HG02642 (cell line): Measurements from ENCODE around the gene EIF4B.

Source experiments
- ATAC-seq: cut with Tn5 transposase; IDR thresholded peaks from one replicate; pipeline ENCODE4 v1.9.1; 2021; ENCODE audit warnings: mild to moderate bottlenecking; ENCODE audit not compliant: unreplicated experiment, poor library complexity

The EIF4B gene

DNA sequence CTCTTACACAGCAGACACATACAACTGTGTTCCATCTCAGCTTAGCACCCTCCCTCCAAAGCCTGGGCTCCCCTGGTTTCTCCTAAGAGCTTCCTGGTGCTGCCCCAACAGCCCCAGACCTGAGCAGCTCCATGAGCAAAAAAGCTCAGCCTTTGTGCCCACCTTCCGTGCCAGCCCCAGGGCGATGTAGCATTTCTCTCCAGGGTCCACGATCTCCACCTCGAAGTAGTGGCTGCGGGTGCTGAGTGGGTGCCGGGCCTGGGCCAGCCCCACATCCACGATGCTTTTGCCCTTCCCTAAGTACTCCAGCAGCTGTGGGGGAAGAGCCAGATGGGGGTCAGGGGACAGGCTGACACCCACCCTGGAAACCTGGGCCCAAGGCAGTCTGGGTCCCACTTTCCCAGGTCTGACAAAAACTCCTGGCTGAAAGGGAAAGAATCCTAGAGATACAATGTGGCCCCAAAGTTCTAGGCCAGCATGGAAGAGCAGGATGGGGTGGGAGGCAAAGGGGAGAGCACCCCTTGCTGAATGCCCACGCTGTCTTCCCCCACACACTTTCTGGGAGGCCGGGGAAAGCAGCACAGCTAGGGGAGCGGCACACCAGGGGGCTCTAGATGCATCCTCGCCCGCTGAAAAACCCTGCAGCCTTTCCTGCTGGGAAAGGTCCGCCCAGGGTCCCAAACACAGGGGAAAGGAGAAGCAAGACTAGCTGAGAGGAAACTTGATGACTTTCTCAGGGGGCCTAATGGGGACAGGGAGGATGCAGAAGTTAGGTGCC, 61.9 kb downstream of the EIF4B start:
- ATAC-seq: no peak

DNA sequence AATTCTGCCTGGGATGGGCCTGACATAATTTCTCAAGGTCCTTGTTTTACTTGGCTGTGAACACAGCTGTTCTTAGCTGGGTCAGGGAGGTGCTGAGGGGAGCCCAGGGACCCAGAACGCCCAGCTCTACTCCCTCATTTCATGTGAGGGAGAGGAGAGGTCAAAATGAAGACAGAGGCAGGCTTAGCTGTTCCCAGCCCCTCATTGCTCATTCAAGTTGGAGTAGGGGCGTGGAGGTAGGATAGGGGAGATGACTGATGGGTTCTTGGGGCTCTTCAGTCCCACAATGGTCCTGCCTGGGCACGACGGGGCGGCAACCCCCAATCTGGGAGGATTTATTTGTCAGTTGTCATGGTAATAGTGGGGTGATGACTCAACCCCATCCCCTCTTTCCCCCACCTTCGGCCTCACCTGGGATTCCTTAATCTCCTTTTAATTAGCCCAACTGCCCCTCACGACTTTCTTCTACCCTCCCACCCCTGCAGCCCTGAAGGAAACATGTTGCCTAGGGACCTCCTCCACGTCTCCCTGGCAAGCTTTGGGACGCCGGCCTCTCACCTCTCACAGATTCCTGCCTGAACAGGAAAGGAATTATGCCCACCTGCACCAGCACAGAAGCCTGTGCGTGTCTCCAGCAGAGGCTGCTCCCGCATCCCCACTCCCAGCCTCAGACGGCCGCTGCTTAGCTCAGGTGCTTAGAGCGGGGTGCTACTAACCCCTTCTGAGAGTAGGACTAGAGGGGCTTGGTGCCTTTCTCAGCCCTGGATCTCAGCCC, 62.7 kb downstream of the EIF4B start:
- no peak for ATAC-seq

DNA sequence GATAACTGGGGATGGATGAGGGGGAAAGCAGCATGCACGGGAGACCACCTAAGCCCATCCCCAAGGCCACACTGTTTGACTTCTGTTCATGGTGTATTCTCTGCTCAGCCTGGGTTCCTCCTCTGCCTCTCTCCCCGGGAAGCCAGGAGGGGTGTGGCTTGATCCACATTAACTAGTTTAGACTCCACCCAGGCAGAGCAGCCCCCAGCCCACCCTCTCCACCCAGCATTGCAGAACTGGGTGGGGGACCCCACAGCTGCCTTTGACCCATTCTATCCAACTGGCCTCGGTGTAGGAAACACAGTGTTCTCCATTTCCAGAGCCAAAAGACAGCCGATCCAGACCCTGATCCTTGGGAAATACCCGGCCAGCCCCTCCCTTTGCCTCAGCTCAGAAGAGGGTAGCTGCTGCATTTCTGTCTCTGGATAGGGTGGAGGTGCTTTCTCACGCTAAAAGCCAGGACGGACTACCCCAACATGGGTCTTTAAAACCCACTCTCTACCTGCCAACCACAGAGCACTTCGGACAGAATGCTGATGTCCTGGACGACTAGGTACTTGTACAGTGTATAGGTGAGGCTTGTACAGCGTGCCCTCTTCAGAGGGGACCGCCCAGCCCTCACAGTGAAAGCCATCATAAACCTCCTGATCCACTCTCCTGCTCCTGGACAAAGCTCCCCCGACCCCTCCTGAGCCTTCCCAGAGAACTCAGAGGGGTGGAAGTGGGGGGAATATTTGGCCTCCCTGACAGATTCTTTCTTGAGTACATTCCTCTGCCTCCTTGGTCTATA, 63.6 kb downstream of the EIF4B start:
- no peak for ATAC-seq

DNA sequence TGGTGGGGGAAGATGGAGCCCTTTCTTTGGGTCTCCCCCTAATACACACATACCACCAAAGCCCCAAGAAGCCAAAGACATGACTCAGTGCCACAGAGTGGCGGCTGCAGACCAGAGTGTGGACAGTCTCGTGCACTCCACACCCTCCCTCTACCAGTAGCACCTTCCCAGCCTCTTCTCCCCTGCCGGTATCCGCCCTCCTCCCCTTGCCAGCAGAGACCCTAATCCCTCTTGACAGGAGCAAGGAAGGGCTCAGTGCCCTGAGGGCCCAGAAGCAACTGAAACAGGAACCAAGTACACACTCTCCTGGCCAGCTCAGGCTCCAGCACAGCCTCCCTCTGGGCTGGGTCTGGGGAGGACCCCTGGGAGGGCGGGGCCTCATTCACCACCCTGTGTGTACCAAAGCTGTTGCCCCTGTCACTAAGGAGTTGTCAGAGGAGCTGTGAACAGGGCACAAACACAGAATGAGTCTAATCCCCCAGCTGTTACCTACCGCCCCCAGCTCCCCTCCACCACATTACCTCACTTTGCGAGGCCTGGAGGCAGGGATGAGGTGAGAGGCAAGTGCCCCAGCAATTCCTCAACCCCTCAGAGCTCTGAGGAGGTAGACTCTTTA, 64.7 kb downstream of the EIF4B start:
- ATAC-seq: no peak

DNA sequence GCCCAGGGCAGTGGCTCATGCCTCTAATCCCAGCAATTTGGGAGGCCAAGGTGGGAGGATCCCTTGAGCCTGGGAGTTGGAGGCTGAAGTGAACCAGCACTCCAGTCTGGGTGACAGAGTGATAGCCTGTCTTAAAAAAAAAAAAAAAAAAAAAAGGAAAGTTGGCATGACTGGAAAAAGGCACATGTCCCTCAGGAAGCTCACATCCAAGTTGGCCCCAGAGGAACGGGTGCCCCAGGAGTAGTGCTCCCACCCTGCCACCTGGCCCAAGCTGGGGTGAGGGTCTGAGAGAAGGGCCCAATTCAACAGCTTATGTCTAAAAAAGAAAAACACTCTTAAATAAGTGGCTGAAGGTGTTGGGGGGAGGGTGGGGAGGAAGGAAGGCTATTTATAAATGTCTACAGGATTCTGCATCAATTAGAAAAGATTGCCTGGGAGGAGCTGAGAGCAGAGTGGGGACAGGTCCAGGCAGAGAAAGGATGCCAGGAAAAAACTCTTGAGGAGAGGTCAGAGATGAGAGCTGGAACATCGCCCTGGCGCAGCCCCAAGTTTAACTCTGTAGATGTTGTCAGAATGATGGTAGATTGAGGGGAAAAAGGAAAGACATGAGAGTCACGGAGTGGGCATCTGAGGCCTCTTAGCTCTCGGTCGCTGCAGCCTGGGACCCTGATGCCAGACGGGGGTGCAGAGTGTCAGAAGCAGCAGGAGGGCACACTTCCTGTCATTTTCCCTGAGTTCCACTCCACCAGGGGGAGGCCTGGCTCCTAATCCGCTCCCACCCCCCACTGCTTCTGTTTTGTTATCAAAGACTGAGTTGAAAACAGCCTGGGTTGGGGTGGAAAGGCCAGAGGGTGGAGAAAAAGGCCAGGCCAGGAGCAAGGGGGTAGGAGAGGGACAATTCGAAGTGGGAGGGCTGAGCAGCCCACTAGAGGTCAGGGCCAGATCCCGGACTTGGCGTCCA, 65.6 kb downstream of the EIF4B start:
- ATAC-seq: no peak

DNA sequence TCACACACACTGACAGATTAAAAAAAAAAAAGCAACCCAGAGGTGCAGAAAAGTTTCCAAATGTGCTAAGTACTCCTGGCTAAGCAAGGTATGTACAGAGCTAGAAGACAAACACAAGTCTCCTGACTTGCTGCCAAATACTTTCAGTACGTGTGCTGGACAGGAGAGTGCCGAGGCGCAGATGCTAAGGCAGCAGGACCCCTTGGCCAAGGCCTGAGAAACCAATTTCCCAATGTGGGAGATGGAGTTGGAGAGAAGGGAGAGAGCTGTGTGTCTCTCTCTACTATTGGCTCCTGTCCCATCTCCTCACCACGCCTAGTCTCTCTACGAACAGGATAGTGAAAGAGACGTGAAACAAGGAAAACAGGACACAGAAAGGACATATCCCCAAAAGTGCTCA, 67.6 kb downstream of the EIF4B start:
- ATAC-seq: no peak

DNA sequence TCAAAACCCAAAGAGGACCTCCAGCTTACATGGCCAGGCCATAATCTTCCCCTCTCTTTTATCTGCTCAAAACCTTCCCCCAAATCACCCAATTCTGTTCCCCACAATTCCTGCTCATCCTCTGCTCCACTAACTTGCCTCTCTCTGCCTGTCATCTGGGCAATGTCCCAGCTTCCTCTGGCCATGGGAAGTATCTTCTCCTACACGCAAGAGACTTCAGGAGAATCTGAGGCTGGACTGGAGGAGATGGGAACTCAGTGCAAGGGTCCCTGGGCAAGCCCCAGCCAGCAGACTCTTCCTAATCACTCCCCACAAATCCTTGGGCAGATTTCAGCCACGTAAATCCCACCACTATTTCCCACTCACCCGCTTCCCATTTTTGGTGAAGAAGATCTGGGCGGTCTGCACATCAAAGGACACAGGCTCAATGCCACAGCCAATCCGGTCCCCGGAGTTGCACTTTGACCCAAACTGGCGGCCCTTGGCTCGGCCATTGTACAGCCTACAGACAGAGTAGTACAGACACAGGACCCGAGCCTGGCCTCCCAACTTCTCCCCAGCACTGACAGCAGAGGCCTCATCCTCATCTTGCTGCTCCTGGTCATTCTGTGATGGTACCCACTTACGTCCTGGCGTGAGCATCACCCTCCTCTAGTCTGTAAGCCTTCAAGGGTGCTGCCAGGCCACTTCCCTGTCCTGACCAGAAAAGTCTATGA, 68.2 kb downstream of the EIF4B start:
- ATAC-seq: no peak

DNA sequence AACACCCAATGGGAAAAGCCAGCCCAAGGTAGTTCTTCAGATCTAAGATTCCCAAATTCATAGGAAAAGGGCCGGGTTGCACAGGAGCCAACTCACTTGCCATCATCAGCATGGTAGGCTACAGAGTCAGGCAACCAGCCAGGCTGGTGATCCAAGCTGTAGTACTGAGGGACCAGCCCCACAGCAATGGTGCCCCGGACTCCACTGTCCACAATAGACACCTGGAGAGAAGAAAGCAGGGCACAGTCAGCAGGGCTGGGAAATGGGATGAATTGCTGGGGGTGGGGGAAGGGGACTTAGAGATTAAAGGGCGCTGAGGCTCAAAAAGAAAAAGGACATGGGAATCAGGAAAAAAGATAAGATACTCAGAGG, 68.7 kb downstream of the EIF4B start:
- ATAC-seq: no peak

DNA sequence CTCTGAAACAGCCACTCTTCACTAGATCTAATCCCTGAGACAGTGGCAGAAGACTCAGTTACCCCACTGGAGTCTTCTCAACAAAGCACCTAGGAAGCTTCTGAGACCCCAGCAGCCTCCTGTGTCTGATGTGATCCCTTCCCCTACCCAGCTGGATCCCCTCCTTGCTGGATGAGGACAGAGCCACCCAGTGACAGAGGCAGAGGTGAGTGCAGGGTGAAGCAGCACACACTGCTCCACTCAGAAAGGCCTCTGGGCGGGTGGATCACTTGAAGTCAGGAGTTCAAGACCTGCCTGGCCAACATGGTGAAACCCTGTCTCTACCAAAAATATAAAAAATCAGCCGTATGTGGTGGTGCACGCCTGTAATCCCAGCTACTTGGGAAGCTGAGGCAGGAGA, 70.2 kb downstream of the EIF4B start:
- ATAC-seq: no peak

DNA sequence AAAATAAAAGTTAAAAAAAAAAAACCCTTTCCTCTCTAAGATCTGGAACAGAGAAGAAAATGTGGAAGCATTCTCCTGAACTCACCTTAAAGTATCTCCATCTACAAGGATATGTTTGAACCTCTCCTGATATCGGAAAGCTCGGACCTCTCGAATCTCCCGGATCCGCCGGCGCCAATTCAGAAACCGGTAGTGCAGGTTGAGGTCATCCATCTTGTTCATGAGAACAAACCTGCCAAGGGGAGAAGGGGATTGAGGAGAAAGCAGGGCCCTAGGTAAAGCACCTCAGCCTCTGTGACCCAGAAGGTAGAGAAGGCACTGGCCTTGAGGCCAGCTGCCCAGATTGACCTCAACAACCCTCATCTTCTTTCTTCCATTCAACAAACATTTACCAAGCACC, 70.8 kb downstream of the EIF4B start:
- ATAC-seq: no peak

DNA sequence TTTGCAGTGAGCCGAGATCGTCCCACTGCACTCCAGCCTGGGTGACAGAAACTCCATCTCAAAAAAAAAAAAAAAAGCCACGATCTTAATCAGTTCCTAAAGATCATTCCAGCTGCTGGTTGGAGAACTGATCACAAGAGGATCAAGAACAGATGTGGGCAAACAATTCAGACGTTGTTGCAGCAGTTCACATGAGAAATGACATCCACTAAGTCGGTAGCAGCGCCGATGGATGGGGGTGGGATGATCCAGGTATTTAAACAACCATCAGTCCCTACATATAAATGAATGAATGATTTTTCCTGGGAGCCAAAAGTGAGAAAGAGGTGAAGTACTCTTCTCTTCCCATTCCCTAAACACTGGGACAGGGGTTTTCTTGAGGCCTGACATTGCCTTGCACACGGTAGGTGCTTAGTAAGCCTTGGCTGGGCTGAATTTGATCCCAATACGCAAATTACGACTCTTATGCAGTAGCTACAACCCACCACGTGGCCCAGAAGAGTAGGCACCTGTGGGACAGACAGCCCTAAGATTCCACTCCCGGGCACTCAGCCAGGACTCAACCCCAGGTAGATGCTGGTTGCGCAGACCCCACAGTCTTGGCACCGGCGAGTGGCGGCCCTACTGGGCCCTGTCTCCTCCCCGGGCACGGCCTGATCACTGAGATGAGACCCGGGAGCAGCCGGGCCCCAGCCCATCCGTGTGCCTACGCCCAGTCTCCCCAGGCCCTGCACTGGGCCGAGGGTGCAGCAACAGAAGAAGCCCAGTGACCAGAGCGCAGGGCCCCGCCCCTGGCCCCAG, 72.4 kb downstream of the EIF4B start:
- ATAC-seq: peak; percentile 18

DNA sequence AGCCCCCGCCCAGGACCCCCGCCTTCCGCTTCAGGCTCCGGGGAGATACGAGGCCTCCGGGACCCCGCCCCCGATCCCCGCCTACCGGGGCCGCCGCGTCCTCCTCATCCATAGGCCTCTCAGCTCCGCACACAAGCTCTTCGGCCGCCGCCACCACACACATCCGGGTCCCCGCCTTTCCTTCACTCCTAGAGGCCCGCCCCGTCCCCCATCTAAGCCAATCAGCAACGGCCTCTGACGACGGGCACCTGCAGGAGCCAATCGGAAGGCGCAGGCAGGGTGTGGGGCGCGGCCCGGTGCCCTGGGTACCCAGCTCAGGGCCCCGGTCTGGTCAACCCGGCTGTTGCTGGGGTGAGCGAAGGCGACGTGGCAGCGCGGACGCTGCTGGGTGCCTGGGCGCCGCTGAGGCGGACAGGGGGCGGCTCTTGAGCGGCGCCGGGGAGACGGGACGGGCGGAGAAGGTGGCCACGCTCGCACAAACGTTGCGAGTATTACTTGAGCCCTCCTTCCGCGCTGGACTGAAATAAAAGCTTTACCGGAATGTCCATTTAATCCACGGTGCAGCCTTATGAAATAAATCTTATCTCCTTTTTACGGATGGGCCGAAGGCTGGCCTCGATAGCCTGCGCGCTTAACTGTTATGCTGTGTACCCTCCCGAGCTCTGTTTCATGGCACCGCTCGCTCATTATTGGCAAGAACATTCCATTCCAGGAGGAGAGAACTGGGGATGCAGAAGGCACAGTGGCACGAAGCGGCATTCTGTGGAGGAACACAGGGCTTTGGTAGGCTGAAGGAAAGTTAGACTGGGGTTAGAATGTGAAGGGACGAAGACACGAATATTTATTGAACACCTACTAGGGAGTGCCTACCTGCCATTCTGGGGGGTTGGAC, 73.2 kb downstream of the EIF4B start, which contains the start of gene SPRYD3:
SPRYD3 (minus strand) TSS at position 165 of the 892 bp plus-strand sequence; CDS start at position 108, 57 bp downstream.
- ATAC-seq: peak; percentile 98

DNA sequence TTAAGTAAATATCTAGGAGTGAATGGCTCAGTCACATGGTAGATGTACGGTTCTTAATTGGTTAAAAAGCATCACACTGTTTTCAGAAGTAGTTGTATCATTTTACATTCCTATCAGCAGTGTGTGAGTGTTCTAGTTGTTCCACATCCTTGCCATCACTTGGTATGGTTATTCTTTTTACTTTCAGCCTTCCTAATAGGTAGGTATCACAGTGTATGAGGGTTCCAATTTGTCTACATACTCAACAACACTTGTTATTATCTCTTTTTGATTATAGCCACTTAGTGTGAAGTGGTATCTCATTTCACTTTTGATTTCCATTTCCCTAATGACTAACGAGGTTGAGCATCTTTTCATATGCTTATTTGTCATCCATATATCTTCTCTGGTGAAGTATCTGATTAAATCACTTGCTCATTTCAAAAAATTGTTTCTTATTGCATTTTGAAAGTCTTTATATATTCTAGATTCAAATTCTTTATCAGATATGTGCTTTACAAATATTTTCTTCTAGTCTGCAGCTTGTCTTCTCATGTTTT, 76.5 kb downstream of the EIF4B start:
- ATAC-seq: no peak

DNA sequence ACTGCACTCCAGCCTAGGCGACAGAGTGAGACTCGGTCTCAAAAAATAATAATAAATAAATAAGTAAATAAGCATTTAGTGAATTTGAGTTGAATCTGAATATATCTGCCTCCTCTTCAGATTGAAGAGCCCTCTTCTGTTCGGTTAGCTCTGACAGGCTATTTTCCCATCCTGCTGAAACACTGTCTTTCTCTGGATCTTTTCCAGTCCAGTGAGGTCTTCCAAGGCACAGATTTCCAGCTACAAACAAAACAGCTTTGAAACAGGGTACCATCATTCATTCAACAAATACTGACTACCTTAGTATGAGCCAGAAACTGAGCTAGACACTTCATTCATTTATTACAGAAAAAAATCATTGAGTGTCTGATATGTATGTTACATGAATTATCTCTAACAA, 80.1 kb downstream of the EIF4B start:
- ATAC-seq: no peak

DNA sequence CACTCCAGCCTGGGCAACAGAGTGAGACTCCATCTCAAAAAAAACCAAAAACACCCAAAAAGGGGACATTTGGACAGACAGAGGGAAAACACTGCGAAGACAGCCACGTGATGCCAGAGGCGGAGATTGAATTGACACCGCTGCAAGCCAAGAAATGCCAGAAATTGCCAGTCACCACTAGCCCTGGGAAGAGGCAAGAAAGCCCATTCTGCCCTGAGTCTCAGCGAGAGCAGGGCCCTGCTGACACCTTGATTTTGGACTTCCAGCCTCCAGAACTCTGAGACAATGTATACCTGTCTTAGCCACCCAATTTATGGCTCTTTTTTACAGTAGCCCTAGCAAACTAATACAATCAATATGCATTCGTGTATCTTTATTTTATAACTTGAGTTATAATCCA, 83.8 kb downstream of the EIF4B start:
- ATAC-seq: no peak

DNA sequence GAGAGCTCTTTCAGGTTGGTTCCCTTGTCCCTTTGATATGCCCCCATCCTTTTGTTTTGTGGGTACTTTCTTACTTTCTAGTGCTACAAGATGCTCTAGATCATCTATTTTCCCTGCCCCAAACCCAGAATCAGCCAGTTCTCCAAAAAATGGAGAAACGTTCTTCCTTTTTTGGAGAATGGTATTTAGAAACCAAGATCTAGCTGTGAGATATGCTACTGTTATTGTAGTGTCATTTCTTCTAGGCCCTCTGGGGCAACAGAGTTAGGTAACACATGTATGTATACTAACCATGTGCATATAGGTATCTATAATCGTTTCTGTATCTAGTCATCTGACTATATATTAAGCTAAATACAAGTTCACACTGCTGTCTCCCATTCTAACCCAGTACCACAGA, 84.3 kb downstream of the EIF4B start:
- no peak for ATAC-seq

DNA sequence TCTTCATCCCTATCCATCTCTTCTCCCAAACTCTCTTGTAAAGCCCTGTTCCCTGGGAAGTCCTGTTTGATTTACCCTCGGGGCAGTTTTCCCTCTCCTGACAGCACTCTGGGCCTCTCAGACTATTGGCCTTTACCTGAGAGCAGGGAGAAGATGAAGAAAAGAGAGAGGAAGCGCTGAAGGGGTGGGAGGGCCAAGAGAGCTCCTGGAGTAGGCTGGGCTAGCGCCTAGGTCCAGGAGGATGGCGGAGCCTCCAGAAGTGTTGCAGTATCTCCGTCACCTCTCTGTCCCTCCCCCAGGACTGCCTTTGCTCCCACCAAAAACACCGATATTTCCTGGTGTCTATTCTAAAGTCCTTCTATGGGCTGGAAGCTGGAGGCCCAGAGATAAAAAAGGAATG, 85.5 kb downstream of the EIF4B start:
- no peak for ATAC-seq
